ENCODE results near the gene FRMD4A. TPM values are rescaled to one million over a fixed set of nuclear protein-coding genes. Genes with fewer than 3 reads are reported as not detected.

The FRMD4A gene
- total RNA-seq, 2 donors from 2014 or later, result 22.3 to 22.4 TPM

DNA sequence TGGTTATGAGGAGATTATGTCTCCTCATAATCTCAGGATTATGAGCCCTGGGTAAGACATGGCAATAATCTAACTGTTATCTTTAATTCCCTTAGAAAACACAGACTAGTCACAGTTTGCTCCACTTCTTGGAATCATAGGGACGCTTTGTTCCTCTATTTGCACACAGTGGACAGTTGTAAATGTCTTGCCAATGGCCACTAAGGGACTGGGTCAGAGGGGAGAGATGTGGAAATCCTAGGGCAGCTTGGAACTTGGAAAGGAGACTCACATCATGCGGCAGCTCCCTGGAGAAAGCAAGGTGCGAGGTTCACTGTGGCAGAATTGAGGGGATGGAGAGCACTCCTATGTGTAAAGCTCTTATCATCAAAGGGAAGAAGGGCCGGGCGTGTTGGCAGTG is 477.9 kb downstream of the FRMD4A start:
- no peaks in the 10 kb centered on the region for H3K27me3 Mint-ChIP-seq (ENCODE audit: insufficient read depth)
- Histone ChIP-seq H3K27ac (ENCODE audit: low read depth, low read length) (no peak overlapping the region), H3K4me1 (ENCODE audit: control insufficient read depth, insufficient read depth, low read length) (no peaks in the 10 kb centered on the region), H3K4me3 (ENCODE audit: low read length) (no peak overlapping the region), H3K9ac (ENCODE audit: extremely low read depth, low read length, poor library complexity, severe bottlenecking) (no peak overlapping the region), H3K27me3 (ENCODE audit: control insufficient read depth, insufficient read depth, low read length, poor library complexity, severe bottlenecking) (no peaks in the 10 kb centered on the region), H3K9me3 (ENCODE audit: control insufficient read depth, low read length) (no peaks in the 10 kb centered on the region), H3K36me3 (ENCODE audit: control insufficient read depth, insufficient read depth, low read length) (no peaks in the 10 kb centered on the region)
- no peak for TF ChIP-seq CTCF (conservative IDR thresholded peaks at IDR 0.05)
- H3K9me3 Mint-ChIP-seq, result no peaks in the 10 kb centered on the region
- DNase-seq, result no peak
- no peak overlapping the region for H3K27ac Mint-ChIP-seq
- no peak overlapping the region for H3K4me3 Mint-ChIP-seq
- H3K4me1 Mint-ChIP-seq, result peaks cover 3% of the 10 kb centered on the region
- H3K36me3 Mint-ChIP-seq (ENCODE audit: low read depth), result no peaks in the 10 kb centered on the region
- WGBS, 2 experiments (ENCODE audit: insufficient coverage in 1 of 2, insufficient read length in 1 of 2), result 92 to 95% methylated on average over 5 of the region's 5 CpGs

GRCh38 chr10:13851906-13852305 is 478.8 kb downstream of the FRMD4A start:
- no peaks in the 10 kb centered on the region for H3K36me3 Mint-ChIP-seq (ENCODE audit: low read depth)
- Histone ChIP-seq H3K9ac (ENCODE audit: extremely low read depth, low read length, poor library complexity, severe bottlenecking) (no peak overlapping the region), H3K27me3 (ENCODE audit: control insufficient read depth, insufficient read depth, low read length, poor library complexity, severe bottlenecking) (no peaks in the 10 kb centered on the region), H3K36me3 (ENCODE audit: control insufficient read depth, insufficient read depth, low read length) (no peaks in the 10 kb centered on the region), H3K27ac (ENCODE audit: low read depth, low read length) (no peak overlapping the region), H3K9me3 (ENCODE audit: control insufficient read depth, low read length) (no peaks in the 10 kb centered on the region), H3K4me1 (ENCODE audit: control insufficient read depth, insufficient read depth, low read length) (no peaks in the 10 kb centered on the region), H3K4me3 (ENCODE audit: low read length) (no peak overlapping the region)
- TF ChIP-seq CTCF (conservative IDR thresholded peaks at IDR 0.05), result no peak
- no peak for DNase-seq
- no peaks in the 10 kb centered on the region for H3K9me3 Mint-ChIP-seq
- H3K4me1 Mint-ChIP-seq, result peaks cover 9% of the 10 kb centered on the region
- H3K4me3 Mint-ChIP-seq, result no peak overlapping the region
- 92 to 100% methylated on average over 2 of the region's 2 CpGs for WGBS, 2 experiments (ENCODE audit: insufficient coverage in 1 of 2, insufficient read length in 1 of 2)
- no peak overlapping the region for H3K27ac Mint-ChIP-seq
- no peaks in the 10 kb centered on the region for H3K27me3 Mint-ChIP-seq (ENCODE audit: insufficient read depth)

DNA sequence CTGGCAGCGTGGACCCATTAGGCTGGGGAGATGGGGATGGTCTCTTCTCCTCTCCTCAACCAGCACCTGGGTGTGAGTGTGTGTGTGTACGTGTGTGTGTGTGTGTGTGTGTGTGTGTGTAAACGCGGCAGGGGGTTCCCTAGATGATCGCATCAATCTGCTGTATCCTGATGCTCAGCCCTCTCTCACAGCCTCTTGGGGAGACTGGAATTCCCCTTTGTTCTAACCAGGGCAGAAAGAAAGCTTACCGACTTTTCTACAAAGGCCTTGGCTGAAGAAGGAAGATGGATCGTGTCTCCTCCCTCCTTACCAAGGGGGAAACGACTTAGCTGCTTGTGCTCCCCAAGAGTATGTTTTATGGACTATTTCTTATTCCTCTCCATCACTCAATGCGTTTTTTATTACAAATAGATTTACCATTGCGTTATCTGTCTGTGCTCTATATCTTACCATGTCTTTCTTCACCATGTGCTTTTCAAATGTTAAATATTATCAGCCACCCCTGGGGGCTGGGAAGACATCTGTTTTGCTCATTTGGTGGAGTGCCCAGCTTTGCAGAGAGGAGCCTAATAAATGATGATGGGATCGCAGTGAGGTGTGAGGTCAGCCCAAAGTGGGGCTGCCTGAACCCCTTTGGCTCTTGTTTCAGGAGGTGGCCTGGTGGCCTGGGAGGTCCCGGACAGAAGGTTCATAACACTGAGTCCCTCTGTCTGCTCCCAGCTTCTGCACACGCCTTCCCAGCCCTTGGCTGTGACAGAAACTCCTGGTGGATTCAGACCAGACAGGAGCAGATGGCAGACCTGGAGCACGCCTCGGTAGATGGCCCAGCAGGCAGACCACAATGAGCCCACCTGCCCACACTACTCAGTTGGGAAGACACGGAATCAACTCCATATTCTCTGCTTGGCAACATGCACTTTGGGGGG is 481.9 kb downstream of the FRMD4A start:
- no peaks in the 10 kb centered on the region for H3K36me3 Mint-ChIP-seq (ENCODE audit: low read depth)
- H3K4me3 Mint-ChIP-seq, result no peak overlapping the region
- Histone ChIP-seq H3K4me1 (ENCODE audit: control insufficient read depth, insufficient read depth, low read length) (no peaks in the 10 kb centered on the region), H3K4me3 (ENCODE audit: low read length) (no peak overlapping the region), H3K9ac (ENCODE audit: extremely low read depth, low read length, poor library complexity, severe bottlenecking) (no peak overlapping the region), H3K9me3 (ENCODE audit: control insufficient read depth, low read length) (no peaks in the 10 kb centered on the region), H3K27ac (ENCODE audit: low read depth, low read length) (peak overlapping the region; percentile 77), H3K27me3 (ENCODE audit: control insufficient read depth, insufficient read depth, low read length, poor library complexity, severe bottlenecking) (no peaks in the 10 kb centered on the region), H3K36me3 (ENCODE audit: control insufficient read depth, insufficient read depth, low read length) (no peaks in the 10 kb centered on the region)
- no peaks in the 10 kb centered on the region for H3K9me3 Mint-ChIP-seq
- peaks cover 9% of the 10 kb centered on the region for H3K4me1 Mint-ChIP-seq
- H3K27me3 Mint-ChIP-seq (ENCODE audit: insufficient read depth), result no peaks in the 10 kb centered on the region
- H3K27ac Mint-ChIP-seq, result no peak overlapping the region
- DNase-seq, result no peak
- TF ChIP-seq CTCF (conservative IDR thresholded peaks at IDR 0.05), result no peak
- WGBS, 2 experiments (ENCODE audit: insufficient coverage in 1 of 2, insufficient read length in 1 of 2), result 89 to 90% methylated on average over 5 to 15 of the region's 16 CpGs

Measured in endodermal cell (in vitro differentiated cells).